K562 (cell line): ENCODE measurements around the gene FERMT3. TPM values are rescaled to one million over a fixed set of nuclear protein-coding genes. Genes with fewer than 3 reads are reported as not detected.
A peak's percentile ranks its signal among the peaks of the same experiment; 100 is the strongest.

Experiments
- ASH1L ChIP-seq: fragments of 450-650 bp; IDR thresholded peaks from 2 replicates; pipeline ENCODE4 v1.6.1; 2018; ENCODE audit warnings: borderline replicate concordance, mild to moderate bottlenecking, low read depth; ENCODE audit not compliant: partially characterized antibody
- BMI1 ChIP-seq: fragments of 150-350 bp; IDR thresholded peaks from 2 replicates; pipeline ENCODE4 v1.6.1; 2014; ENCODE audit warnings: low read length
- BRD4 ChIP-seq: fragments of 200-600 bp; sonication (generic); IDR thresholded peaks from 2 replicates; pipeline ENCODE4 v1.6.1; 2017; ENCODE audit warnings: inconsistent platforms
- CHAMP1 ChIP-seq: fragments of 450-650 bp; IDR thresholded peaks from 2 replicates; pipeline ENCODE4 v1.6.1; 2016; ENCODE audit warnings: mild to moderate bottlenecking
- CREM ChIP-seq: IDR thresholded peaks from 2 replicates; pipeline ENCODE4 v1.6.1; 2014; ENCODE audit warnings: antibody characterized with exemption, low read depth
- ESRRA ChIP-seq: fragments of 450-650 bp; IDR thresholded peaks from 2 replicates; pipeline ENCODE4 v1.6.1; 2014; ENCODE audit warnings: low read depth, mild to moderate bottlenecking, moderate library complexity, borderline replicate concordance
- ETS1 ChIP-seq: conservative IDR thresholded peaks from 2 replicates; pipeline ENCODE4 v1.6.1; 2011; ENCODE audit warnings: low read depth, mild to moderate bottlenecking, low read length; ENCODE audit not compliant: control insufficient read depth
- GABPB1 ChIP-seq: sonication (generic); formaldehyde crosslinking; IDR thresholded peaks from 2 replicates; pipeline ENCODE4 v1.8.0; 2022; ENCODE audit warnings: mild to moderate bottlenecking, missing genetic modification reagents
- HDAC3 ChIP-seq: fragments of 450-650 bp; IDR thresholded peaks from 2 replicates; pipeline ENCODE4 v1.6.1; 2018; ENCODE audit warnings: borderline replicate concordance, mild to moderate bottlenecking, moderate library complexity; ENCODE audit not compliant: partially characterized antibody
- HEY1 ChIP-seq: fragments of 250-450 bp; sonication (Bioruptor Pico); IDR thresholded peaks from 2 replicates; pipeline ENCODE4 v1.5.0; 2020; ENCODE audit warnings: mild to moderate bottlenecking, moderate library complexity, borderline replicate concordance
- KLF16 ChIP-seq: IDR thresholded peaks from 2 replicates; pipeline ENCODE4 v1.6.1; 2016; ENCODE audit warnings: antibody characterized with exemption
- LEF1 ChIP-seq: fragments of 450-650 bp; IDR thresholded peaks from 2 replicates; pipeline ENCODE4 v1.6.1; 2016; ENCODE audit warnings: mild to moderate bottlenecking
- MAZ ChIP-seq, 2 experiments: fragments of 450-650 bp in 1 of 2; sonication (generic) in 1 of 2; formaldehyde crosslinking; IDR thresholded peaks in 1 of 2; conservative IDR thresholded peaks in 1 of 2; 2 replicates each; pipeline versions ENCODE4 v1.4.0 to v1.5.0; 2020; ENCODE audit warnings: mild to moderate bottlenecking in 1 of 2, missing genetic modification reagents in 1 of 2
- MEIS2 ChIP-seq: fragments of 450-650 bp; IDR thresholded peaks from 2 replicates; pipeline ENCODE4 v1.6.1; 2014; ENCODE audit warnings: mild to moderate bottlenecking; ENCODE audit not compliant: partially characterized antibody
- NFE2 ChIP-seq: IDR thresholded peaks from 2 replicates; pipeline ENCODE4 v1.6.1; 2014; ENCODE audit warnings: antibody characterized with exemption, low read depth
- RBBP5 ChIP-seq: fragments of 200-600 bp; sonication (generic); IDR thresholded peaks from 2 replicates; pipeline ENCODE4 v1.6.1; 2012; ENCODE audit warnings: borderline replicate concordance, mild to moderate bottlenecking, low read length, control low read depth, inconsistent platforms; ENCODE audit not compliant: insufficient read depth, poor library complexity, severe bottlenecking
- RFX1 ChIP-seq: fragments of 450-650 bp; IDR thresholded peaks from 2 replicates; pipeline ENCODE4 v1.6.1; 2016; ENCODE audit warnings: mild to moderate bottlenecking, moderate library complexity
- SMARCA5 ChIP-seq: fragments of 450-650 bp; IDR thresholded peaks from 2 replicates; pipeline ENCODE4 v1.6.1; 2016
- TAF9B ChIP-seq: fragments of 450-650 bp; IDR thresholded peaks from 2 replicates; pipeline ENCODE4 v1.6.1; 2018; ENCODE audit warnings: mild to moderate bottlenecking; ENCODE audit not compliant: partially characterized antibody
- TEAD4 ChIP-seq, 2 experiments: sonication (generic) in 1 of 2; formaldehyde crosslinking in 1 of 2; IDR thresholded peaks; 2 replicates each; pipeline versions ENCODE4 v1.6.1 to v1.8.0; 2012 to 2022; ENCODE audit warnings: borderline replicate concordance in 1 of 2, inconsistent platforms in 1 of 2, low read length in 1 of 2, mild to moderate bottlenecking in 1 of 2, missing genetic modification reagents in 1 of 2
- ZBTB12 ChIP-seq: fragments of 250-450 bp; sonication (Bioruptor Pico); IDR thresholded peaks from 2 replicates; pipeline ENCODE4 v1.4.0; 2020
- ZFP1 ChIP-seq: fragments of 450-650 bp; formaldehyde crosslinking; IDR thresholded peaks from 2 replicates; pipeline ENCODE4 v1.4.0; 2020; ENCODE audit warnings: mild to moderate bottlenecking, mixed read lengths
- ZNF23 ChIP-seq: fragments of 250-450 bp; sonication (Bioruptor Pico); IDR thresholded peaks from 2 replicates; pipeline ENCODE4 v1.4.0; 2020; ENCODE audit warnings: mild to moderate bottlenecking
- ZNF232 ChIP-seq: sonication (generic); formaldehyde crosslinking; IDR thresholded peaks from 2 replicates; pipeline ENCODE4 v1.8.0; 2022; ENCODE audit warnings: mild to moderate bottlenecking, missing genetic modification reagents
- ZNF24 ChIP-seq: fragments of 450-650 bp; IDR thresholded peaks from 2 replicates; pipeline ENCODE4 v1.6.1; 2016
- polyA plus RNA-seq, 8 experiments: library from polyadenylated mRNA; depleted of rRNA in 4 of 8; stranded (reverse) in 5 of 8; unstranded in 3 of 8; fragments of >200 nt; fragmentation: Nextera tagmentation in 2 of 8; fragmentation: Illumina TruSeq in 1 of 8; extraction: Ambion mirVana in 2 of 8; extraction: Trizol in 1 of 8; gene quantifications; 2 replicates each; pipeline versions ENCODE4 v1.2.1 to v1.2.3, GENCODE V29; 2011 to 2014; ENCODE audit warnings: inconsistent platforms in 1 of 8, missing spikeins in 1 of 8
- total RNA-seq, 7 experiments: library from RNA; depleted of rRNA in 6 of 7; stranded (reverse); fragments of >200 nt in 6 of 7; fragmentation: Illumina TruSeq in 2 of 7; extraction: Trizol in 2 of 7; gene quantifications; 2 replicates each; pipeline versions ENCODE4 v1.2.1 to v1.2.3, GENCODE V29; 2011 to 2021; ENCODE audit warnings: low replicate concordance in 1 of 7

FERMT3 gene
- total and polyA plus RNA-seq, 9 of the 15 experiments (the other 6 are each of a cell fraction or from before 2014, with no cell fraction given) = 3.2 to 275 (median 79.7) TPM

- TF ChIP-seq CREM (peak; percentile 71), MAZ (CRISPR knock-in tag; conservative IDR thresholded peaks at IDR 0.05 in 1 of 2, IDR thresholded peaks at IDR 0.05 in 1 of 2) (peak in 1 of 2 experiments; percentile 51; a peak in 1 of 4 replicates), TEAD4 (IDR thresholded peaks at IDR 0.05; ENCODE audit: low read length) (no peak; the same call in 1 of the 2 replicates), TEAD4 (CRISPR knock-in tag; IDR thresholded peaks at IDR 0.05; ENCODE audit: borderline replicate concordance) (0 out of 2 replicates have a peak, but pooled peaks have one; percentile 36), BRD4 (peak; percentile 30; the same call in 1 of the 2 replicates), ZNF24 (no peak), SMARCA5 (peak; percentile 92), ZFP1 (CRISPR knock-in tag) (no peak), ESRRA (peak; percentile 83), KLF16 (no peak), RBBP5 (peak; percentile 9), ZNF232 (CRISPR knock-in tag) (peak; percentile 16; the same call in 1 of the 2 replicates), LEF1 (no peak), ASH1L (no peak), HDAC3 (peak; percentile 3), NFE2 (no peak), BMI1 (no peak), HEY1 (CRISPR knock-in tag) (peak; percentile 75; the same call in 1 of the 2 replicates), CHAMP1 (no peak), RFX1 (no peak), ZBTB12 (CRISPR knock-in tag) (no peak), TAF9B (peak; percentile 32), ZNF23 (CRISPR knock-in tag) (no peak), MEIS2 (peak; percentile 2), GABPB1 (peak; percentile 51; the same call in 1 of the 2 replicates), ETS1 (no peak)
Observed at GRCh38 chr11:64268893-64269539, 62.5 kb downstream of the FERMT3 start (continued).
